IMR-90 (cell line): Measurements from ENCODE around the gene CTNND2. TPM values are rescaled to one million over a fixed set of nuclear protein-coding genes. Genes with fewer than 3 reads are reported as not detected.

Experiments used
- ATAC-seq: fragments of 200-7000 bp; cut with Tn5 transposase; 2 replicates; pipeline ENCODE4 v1.9.1; 2020; ENCODE audit warnings: low read depth, mild to moderate bottlenecking, moderate library complexity
- BruUV-seq: library from RNA; stranded (reverse); fragments of 400-500 nt; replicated peaks from 2 replicates; lab custom pipeline; 2021; lab: Mats Ljungman, UMichigan
- CTCF ChIA-PET: fragments of 300-600 bp; formaldehyde crosslinking; extraction: SDS; loops from one replicate; lab custom pipeline; 2021; ENCODE audit warnings: antibody characterized with exemption; lab: Yijun Ruan, JAX
- POLR2A ChIA-PET: fragments of 300-600 bp; sonication (Branson Sonifier 250); formaldehyde crosslinking; loops from one replicate; lab custom pipeline; 2022; ENCODE audit warnings: antibody characterized with exemption; ENCODE audit not compliant: unreplicated experiment; lab: Charles Lee
- DNase-seq: peaks from one replicate; pipeline ENCODE4 v3.0.0; 2013
- H2AFZ ChIP-seq: replicated peaks from 2 replicates; pipeline ENCODE3; 2013; ENCODE audit warnings: low read length, mild to moderate bottlenecking; ENCODE audit not compliant: poor library complexity
- H2AK5ac ChIP-seq: 2 replicates; pipeline ENCODE4 v1.6.1; 2013; ENCODE audit warnings: low read depth, low read length, inconsistent platforms
- H2AK9ac ChIP-seq: replicated peaks from 2 replicates; pipeline ENCODE3; 2013; ENCODE audit warnings: mild to moderate bottlenecking, low read depth, low read length, moderate library complexity; ENCODE audit not compliant: poor library complexity
- H2BK120ac ChIP-seq: 2 replicates; pipeline ENCODE4 v1.6.1; 2013; ENCODE audit warnings: low read depth, low read length, inconsistent platforms
- H2BK15ac ChIP-seq: 3 replicates; pipeline ENCODE4 v1.6.1; 2013; ENCODE audit warnings: low read depth, low read length, inconsistent platforms
- H2BK20ac ChIP-seq: 2 replicates; pipeline ENCODE4 v1.6.1; 2013; ENCODE audit warnings: low read depth, mild to moderate bottlenecking, inconsistent platforms, low read length, moderate library complexity
- H2BK5ac ChIP-seq: 2 replicates; pipeline ENCODE4 v1.6.1; 2013; ENCODE audit warnings: mild to moderate bottlenecking, low read depth, low read length, inconsistent platforms; ENCODE audit not compliant: poor library complexity, severe bottlenecking
- H3K14ac ChIP-seq: replicated peaks from 2 replicates; pipeline ENCODE4 v1.6.1; 2013; ENCODE audit warnings: low read depth, low read length, inconsistent platforms
- H3K18ac ChIP-seq: 2 replicates; pipeline ENCODE4 v1.6.1; 2013; ENCODE audit warnings: low read depth, low read length, control low read depth
- H3K23ac ChIP-seq: 2 replicates; pipeline ENCODE4 v1.6.1; 2013; ENCODE audit warnings: low read depth, low read length, inconsistent platforms
- H3K27ac ChIP-seq: 2 replicates; pipeline ENCODE4 v1.5.1; 2013; ENCODE audit warnings: mild to moderate bottlenecking, control low read depth, low read length; ENCODE audit not compliant: insufficient read depth
- H3K27me3 ChIP-seq: 2 replicates; pipeline ENCODE4 v1.6.1; 2013; ENCODE audit warnings: low read length; ENCODE audit not compliant: control insufficient read depth, insufficient read depth
- H3K36me3 ChIP-seq: 2 replicates; pipeline ENCODE4 v1.6.1; 2013; ENCODE audit warnings: low read length, mixed read lengths; ENCODE audit not compliant: control insufficient read depth, insufficient read depth
- H3K4ac ChIP-seq: 2 replicates; pipeline ENCODE4 v1.6.1; 2013; ENCODE audit warnings: low read depth, low read length, inconsistent platforms
- H3K4me1 ChIP-seq: 2 replicates; pipeline ENCODE4 v1.6.1; 2013; ENCODE audit warnings: low read length, mixed read lengths; ENCODE audit not compliant: control insufficient read depth, insufficient read depth
- H3K4me2 ChIP-seq: 2 replicates; pipeline ENCODE4 v1.6.1; 2013; ENCODE audit warnings: low read depth, mild to moderate bottlenecking, control low read depth, low read length, moderate library complexity
- H3K4me3 ChIP-seq: 2 replicates; pipeline ENCODE4 v1.5.1; 2013; ENCODE audit warnings: low read depth, mild to moderate bottlenecking, control low read depth, low read length, moderate library complexity; ENCODE audit not compliant: insufficient read depth
- H3K56ac ChIP-seq: 2 replicates; pipeline ENCODE4 v1.6.1; 2013; ENCODE audit warnings: low read length, inconsistent platforms; ENCODE audit not compliant: insufficient read depth; ENCODE audit errors: extremely low read depth
- H3K79me1 ChIP-seq, 2 experiments: 2 replicates each; pipeline ENCODE4 v1.6.1; 2013; ENCODE audit warnings: low read length in 2 of 2, inconsistent platforms in 1 of 2, low read depth in 1 of 2
- H3K9ac ChIP-seq: 2 replicates; pipeline ENCODE4 v1.6.1; 2013; ENCODE audit warnings: low read depth, low read length, control low read depth
- H3K9me1 ChIP-seq: 2 replicates; pipeline ENCODE4 v1.6.1; 2013; ENCODE audit warnings: low read length, inconsistent platforms; ENCODE audit not compliant: insufficient read depth
- H3K9me3 ChIP-seq: 2 replicates; pipeline ENCODE4 v1.6.1; 2013; ENCODE audit warnings: low read length; ENCODE audit not compliant: control insufficient read depth, insufficient read depth
- H4K20me1 ChIP-seq: 2 replicates; pipeline ENCODE4 v1.6.1; 2013; ENCODE audit warnings: low read length, inconsistent platforms; ENCODE audit not compliant: insufficient read depth
- H4K5ac ChIP-seq: 2 replicates; pipeline ENCODE4 v1.6.1; 2013; ENCODE audit warnings: mild to moderate bottlenecking, low read depth, low read length, control low read depth
- H4K8ac ChIP-seq, 2 experiments: 2 replicates each; pipeline ENCODE4 v1.6.1; 2013; ENCODE audit warnings: low read depth in 2 of 2, low read length in 2 of 2, control low read depth in 1 of 2, inconsistent platforms in 1 of 2
- H4K91ac ChIP-seq: 2 replicates; pipeline ENCODE4 v1.6.1; 2013; ENCODE audit warnings: low read depth, low read length, inconsistent platforms; ENCODE audit not compliant: insufficient read depth
- BHLHE40 ChIP-seq: fragments of 150-350 bp; IDR thresholded peaks from 2 replicates; pipeline ENCODE4 v1.6.1; 2016; ENCODE audit warnings: mild to moderate bottlenecking, low read depth, low read length
- CHD1 ChIP-seq: IDR thresholded peaks from 2 replicates; pipeline ENCODE4 v1.6.1; 2012; ENCODE audit warnings: low read depth, low read length, improper control_type of control experiment
- MAFK ChIP-seq: IDR thresholded peaks from 2 replicates; pipeline ENCODE4 v1.6.1; 2012; ENCODE audit warnings: low read depth, low read length, improper control_type of control experiment
- MAZ ChIP-seq: IDR thresholded peaks from 2 replicates; pipeline ENCODE4 v1.6.1; 2012; ENCODE audit warnings: low read depth, mild to moderate bottlenecking, low read length, improper control_type of control experiment, moderate library complexity, borderline replicate concordance
- NFE2L2 ChIP-seq: fragments of 150-350 bp; IDR thresholded peaks from 2 replicates; pipeline ENCODE4 v1.6.1; 2016; ENCODE audit warnings: low read depth, mild to moderate bottlenecking, low read length
- RFX5 ChIP-seq: IDR thresholded peaks from 2 replicates; pipeline ENCODE4 v1.8.0; 2012; ENCODE audit warnings: low read depth, mild to moderate bottlenecking, low read length, moderate library complexity
- SMC3 ChIP-seq: fragments of 150-350 bp; IDR thresholded peaks from 2 replicates; pipeline ENCODE4 v1.6.1; 2016; ENCODE audit warnings: low read depth, mild to moderate bottlenecking, antibody characterized with exemption, low read length, moderate library complexity
- USF2 ChIP-seq: fragments of 150-350 bp; IDR thresholded peaks from 2 replicates; pipeline ENCODE4 v1.6.1; 2017; ENCODE audit warnings: mild to moderate bottlenecking, antibody characterized with exemption, low read length, low read depth
- WGBS, 2 experiments: methylation state at CpG; one replicate each; pipeline versions ENCODE4 v1.1.5 to v1.1.7; 2013; ENCODE audit warnings: missing lambda C conversion rate in 2 of 2; ENCODE audit not compliant: insufficient read length in 1 of 2; ENCODE audit errors: extremely low coverage in 2 of 2; 5-methylcytosine and 5-hydroxymethylcytosine counted together
- dilution Hi-C: fragments of 300-500 bp; cut with HindIII; formaldehyde crosslinking; loops from one replicate; pipeline ENCODE4 v1.14.3; 2018; ENCODE audit warnings: low sequenced_read_pairs; ENCODE audit not compliant: unreplicated experiment
- in situ Hi-C: fragments of 300-500 bp; cut with MboI; formaldehyde crosslinking; loops from 3 replicates; pipeline ENCODE4 v1.14.3; 2019; ENCODE audit warnings: low sequenced_read_pairs, inconsistent platforms, mixed read lengths
- intact Hi-C: fragments of 100-400 bp; cut with micrococcal nuclease; formaldehyde crosslinking; loops from 2 replicates; pipeline ENCODE4 v1.10.0; 2022
- polyA plus RNA-seq, 3 experiments: library from polyadenylated mRNA; depleted of rRNA; stranded (reverse); fragments of >200 nt; gene quantifications; 2 replicates each; pipeline ENCODE4 v1.2.3, GENCODE V29; 2012; ENCODE audit warnings: low replicate concordance in 1 of 3
- total RNA-seq: library from RNA; depleted of rRNA; stranded (reverse); fragments of >200 nt; gene quantifications from 2 replicates; pipeline ENCODE4 v1.2.3, GENCODE V29; 2012
- TF ChIP-seq, protein P1 (sequence below): fragments of 150-350 bp; IDR thresholded peaks from 2 replicates; pipeline ENCODE4 v1.6.1; 2016; ENCODE audit warnings: low read depth, mild to moderate bottlenecking, low read length, moderate library complexity, borderline replicate concordance
- TF ChIP-seq, protein P2 (sequence below): conservative IDR thresholded peaks from 2 replicates; pipeline ENCODE4 v1.5.1; 2012; ENCODE audit warnings: mild to moderate bottlenecking, low read depth, low read length, improper control_type of control experiment

CTNND2 gene
- total and polyA plus RNA-seq, 2 of the 4 experiments (the other 2 are of a cell fraction) = not detected

- dilution Hi-C loops (no loop called here), in situ Hi-C loops (no loop called here), intact Hi-C loops (no loop called here)
- WGBS, 2 experiments = no CpG with 5 or more reads among the region's 11 CpGs
- Histone ChIP-seq H2BK120ac (no peak overlapping the region), H3K14ac (no peak overlapping the region), H2AK5ac (no peak overlapping the region), H2AFZ (no peak overlapping the region), H4K91ac (no peak overlapping the region), H2AK9ac (no peak overlapping the region), H3K79me1 (no peaks in the 10 kb centered on the region), H2BK5ac (no peak overlapping the region), H4K5ac (no peak overlapping the region), H3K9me3 (no peaks in the 10 kb centered on the region), H4K20me1 (no peaks in the 10 kb centered on the region), H3K9ac (no peak overlapping the region), H3K4ac (no peak overlapping the region), H3K18ac (no peak overlapping the region), H3K56ac (no peak overlapping the region), H3K4me1 (no peaks in the 10 kb centered on the region), H2BK15ac (no peak overlapping the region), H3K36me3 (no peaks in the 10 kb centered on the region), H3K4me2 (no peak overlapping the region), H3K4me3 (no peak overlapping the region), H3K9me1 (no peaks in the 10 kb centered on the region), H3K23ac (no peak overlapping the region), H3K27ac (no peak overlapping the region), H2BK20ac (no peak overlapping the region), H4K8ac (no peak overlapping the region), H3K27me3 (no peaks in the 10 kb centered on the region)
- ChIA-PET CTCF (no interaction called here), POLR2A (no interaction called here)
- BruUV-seq = no TSS peak
- TF ChIP-seq SMC3 = no peak
- no peak for TF ChIP-seq RFX5
- no peak for TF ChIP-seq MAFK
- TF ChIP-seq, protein P1, sequence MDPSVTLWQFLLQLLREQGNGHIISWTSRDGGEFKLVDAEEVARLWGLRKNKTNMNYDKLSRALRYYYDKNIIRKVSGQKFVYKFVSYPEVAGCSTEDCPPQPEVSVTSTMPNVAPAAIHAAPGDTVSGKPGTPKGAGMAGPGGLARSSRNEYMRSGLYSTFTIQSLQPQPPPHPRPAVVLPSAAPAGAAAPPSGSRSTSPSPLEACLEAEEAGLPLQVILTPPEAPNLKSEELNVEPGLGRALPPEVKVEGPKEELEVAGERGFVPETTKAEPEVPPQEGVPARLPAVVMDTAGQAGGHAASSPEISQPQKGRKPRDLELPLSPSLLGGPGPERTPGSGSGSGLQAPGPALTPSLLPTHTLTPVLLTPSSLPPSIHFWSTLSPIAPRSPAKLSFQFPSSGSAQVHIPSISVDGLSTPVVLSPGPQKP = no peak
- no peak for TF ChIP-seq USF2
- TF ChIP-seq CHD1 = no peak
- TF ChIP-seq, protein P2, sequence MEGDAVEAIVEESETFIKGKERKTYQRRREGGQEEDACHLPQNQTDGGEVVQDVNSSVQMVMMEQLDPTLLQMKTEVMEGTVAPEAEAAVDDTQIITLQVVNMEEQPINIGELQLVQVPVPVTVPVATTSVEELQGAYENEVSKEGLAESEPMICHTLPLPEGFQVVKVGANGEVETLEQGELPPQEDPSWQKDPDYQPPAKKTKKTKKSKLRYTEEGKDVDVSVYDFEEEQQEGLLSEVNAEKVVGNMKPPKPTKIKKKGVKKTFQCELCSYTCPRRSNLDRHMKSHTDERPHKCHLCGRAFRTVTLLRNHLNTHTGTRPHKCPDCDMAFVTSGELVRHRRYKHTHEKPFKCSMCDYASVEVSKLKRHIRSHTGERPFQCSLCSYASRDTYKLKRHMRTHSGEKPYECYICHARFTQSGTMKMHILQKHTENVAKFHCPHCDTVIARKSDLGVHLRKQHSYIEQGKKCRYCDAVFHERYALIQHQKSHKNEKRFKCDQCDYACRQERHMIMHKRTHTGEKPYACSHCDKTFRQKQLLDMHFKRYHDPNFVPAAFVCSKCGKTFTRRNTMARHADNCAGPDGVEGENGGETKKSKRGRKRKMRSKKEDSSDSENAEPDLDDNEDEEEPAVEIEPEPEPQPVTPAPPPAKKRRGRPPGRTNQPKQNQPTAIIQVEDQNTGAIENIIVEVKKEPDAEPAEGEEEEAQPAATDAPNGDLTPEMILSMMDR = no peak
- no peak for TF ChIP-seq BHLHE40
- TF ChIP-seq MAZ = no peak
- no peak for TF ChIP-seq NFE2L2
- DNase-seq (no peak), ATAC-seq (no peak)
Measured at GRCh38 chr5:11273180-11273903, 630.9 kb downstream of the CTNND2 start.
